Measurements from ENCODE around the gene KRT6C.

DNA sequence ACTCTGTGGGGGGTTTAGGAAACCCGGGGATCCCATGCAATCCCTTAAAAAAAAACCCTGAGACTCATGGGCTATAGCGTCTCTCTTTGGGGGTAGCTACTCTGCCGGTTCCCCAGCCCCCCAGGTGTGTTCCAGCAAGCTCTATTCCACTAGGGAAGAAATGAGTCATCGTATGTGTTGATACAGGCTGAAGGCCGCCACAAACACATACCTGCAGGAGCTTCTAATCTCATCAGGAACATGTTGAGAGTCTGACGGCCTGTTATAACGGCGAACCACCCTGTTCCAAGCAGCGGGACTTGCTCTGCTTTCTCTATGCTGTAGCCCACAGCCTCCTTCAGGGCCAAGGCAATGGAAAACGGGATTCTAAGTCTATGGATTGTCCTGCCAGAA, 47.6 kb upstream of the KRT6C start:
- TF ChIP-seq, protein P1, sequence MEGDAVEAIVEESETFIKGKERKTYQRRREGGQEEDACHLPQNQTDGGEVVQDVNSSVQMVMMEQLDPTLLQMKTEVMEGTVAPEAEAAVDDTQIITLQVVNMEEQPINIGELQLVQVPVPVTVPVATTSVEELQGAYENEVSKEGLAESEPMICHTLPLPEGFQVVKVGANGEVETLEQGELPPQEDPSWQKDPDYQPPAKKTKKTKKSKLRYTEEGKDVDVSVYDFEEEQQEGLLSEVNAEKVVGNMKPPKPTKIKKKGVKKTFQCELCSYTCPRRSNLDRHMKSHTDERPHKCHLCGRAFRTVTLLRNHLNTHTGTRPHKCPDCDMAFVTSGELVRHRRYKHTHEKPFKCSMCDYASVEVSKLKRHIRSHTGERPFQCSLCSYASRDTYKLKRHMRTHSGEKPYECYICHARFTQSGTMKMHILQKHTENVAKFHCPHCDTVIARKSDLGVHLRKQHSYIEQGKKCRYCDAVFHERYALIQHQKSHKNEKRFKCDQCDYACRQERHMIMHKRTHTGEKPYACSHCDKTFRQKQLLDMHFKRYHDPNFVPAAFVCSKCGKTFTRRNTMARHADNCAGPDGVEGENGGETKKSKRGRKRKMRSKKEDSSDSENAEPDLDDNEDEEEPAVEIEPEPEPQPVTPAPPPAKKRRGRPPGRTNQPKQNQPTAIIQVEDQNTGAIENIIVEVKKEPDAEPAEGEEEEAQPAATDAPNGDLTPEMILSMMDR (IDR thresholded peaks at IDR 0.05), result no peak
- TF ChIP-seq POLR2A (IDR thresholded peaks at IDR 0.05), result no peak

Measured in right lobe of liver (tissue), 4 donors.